SK-MEL-5 (cell line): Measurements from ENCODE around the gene CRYBB3. TPM values are rescaled to one million over a fixed set of nuclear protein-coding genes. Genes with fewer than 3 reads are reported as not detected.
A peak's percentile ranks its signal among the peaks of the same experiment; 100 is the strongest.
"Not testable (repeated sequence)": the region's sequence is repeated elsewhere in the genome, so short reads cannot be mapped to it uniquely, and the experiment has no call there.

ENCODE experiments used
- DNase-seq: peaks from one replicate; pipeline ENCODE4 v3.0.0-alpha.2; 2016; ENCODE audit warnings: low read depth, low spot score
- in situ Hi-C: cut with HindIII; loops from 2 replicates; pipeline ENCODE4 v1.10.0; 2016; ENCODE audit warnings: low sequenced_read_pairs, high pct_unique_total_duplicates, low pct_unique_long_range_greater_than_20kb
- total RNA-seq: library from RNA; depleted of rRNA; stranded (reverse); fragments of >200 nt; shearing (Covaris generic); gene quantifications from 2 replicates; pipeline ENCODE4 v1.2.3, GENCODE V29; 2014

CRYBB3 gene
- total RNA-seq, 1 experiment from 2014 or later, result 0.24 TPM

DNA sequence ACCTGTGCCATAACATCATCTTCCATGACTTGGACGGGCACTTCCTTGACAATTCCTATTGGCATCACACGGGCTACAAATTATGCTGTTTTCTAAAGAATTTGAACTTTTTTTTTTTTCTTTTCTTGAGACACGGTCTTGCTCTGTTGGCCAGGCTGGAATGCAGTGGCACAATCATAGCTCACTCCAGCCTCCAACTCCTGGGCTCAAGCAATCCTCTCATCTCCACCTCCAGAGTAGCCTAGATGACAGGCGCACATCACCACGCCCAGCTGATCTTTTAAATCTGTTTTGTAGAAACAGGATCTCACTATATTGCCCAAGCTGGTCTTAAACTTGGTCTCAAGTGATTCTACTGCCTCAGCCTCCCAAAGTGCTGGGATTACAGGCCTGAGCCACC, 3.3 kb upstream of the CRYBB3 start:
- no peak for DNase-seq

DNA sequence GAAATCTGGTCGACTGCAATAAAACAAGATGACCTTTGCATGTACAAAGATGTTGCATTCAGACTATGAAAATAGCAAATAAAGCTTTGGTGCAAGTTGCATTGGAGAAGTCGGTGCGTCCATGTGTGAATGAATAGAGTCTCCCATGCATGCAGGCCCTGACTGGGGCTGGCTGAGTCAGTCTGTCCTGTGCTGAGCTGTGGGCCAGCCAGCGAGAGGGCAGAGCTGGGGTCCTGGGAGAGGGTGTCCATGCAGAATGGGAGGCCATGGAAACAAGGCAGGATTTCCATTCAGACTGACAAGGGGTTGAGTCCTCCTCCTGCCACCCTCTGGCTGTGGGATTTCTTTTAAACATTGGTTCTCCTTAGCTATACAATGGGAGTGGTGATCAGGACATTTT, 2.3 kb upstream of the CRYBB3 start:
- no peak for DNase-seq
- in situ Hi-C loops, result no loop called here

More for the DNA sequence above, 3.3 kb upstream of the CRYBB3 start:
- in situ Hi-C loops, result no loop called here

DNA sequence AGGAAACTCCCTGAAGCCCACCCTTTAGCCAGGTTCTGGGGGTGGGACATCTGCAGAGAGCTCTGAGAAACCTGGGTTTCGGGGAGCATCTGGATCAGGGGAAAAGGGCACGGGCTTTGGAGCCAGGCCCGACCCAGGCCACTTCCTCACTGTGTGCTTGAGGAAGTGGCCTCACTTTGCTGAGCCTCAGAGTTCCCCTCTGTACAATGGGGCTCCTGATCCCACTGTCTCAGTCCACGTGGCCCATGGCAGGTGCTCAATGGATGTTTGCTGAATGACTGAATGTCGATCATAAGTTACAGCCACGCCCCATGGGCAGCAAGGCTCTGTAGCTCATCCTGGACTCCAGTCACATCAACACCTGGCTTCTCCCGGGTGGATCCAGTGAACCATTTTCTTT, 1.3 kb downstream of the CRYBB3 start:
- DNase-seq, result no peak
- in situ Hi-C loops, result no loop called here

DNA sequence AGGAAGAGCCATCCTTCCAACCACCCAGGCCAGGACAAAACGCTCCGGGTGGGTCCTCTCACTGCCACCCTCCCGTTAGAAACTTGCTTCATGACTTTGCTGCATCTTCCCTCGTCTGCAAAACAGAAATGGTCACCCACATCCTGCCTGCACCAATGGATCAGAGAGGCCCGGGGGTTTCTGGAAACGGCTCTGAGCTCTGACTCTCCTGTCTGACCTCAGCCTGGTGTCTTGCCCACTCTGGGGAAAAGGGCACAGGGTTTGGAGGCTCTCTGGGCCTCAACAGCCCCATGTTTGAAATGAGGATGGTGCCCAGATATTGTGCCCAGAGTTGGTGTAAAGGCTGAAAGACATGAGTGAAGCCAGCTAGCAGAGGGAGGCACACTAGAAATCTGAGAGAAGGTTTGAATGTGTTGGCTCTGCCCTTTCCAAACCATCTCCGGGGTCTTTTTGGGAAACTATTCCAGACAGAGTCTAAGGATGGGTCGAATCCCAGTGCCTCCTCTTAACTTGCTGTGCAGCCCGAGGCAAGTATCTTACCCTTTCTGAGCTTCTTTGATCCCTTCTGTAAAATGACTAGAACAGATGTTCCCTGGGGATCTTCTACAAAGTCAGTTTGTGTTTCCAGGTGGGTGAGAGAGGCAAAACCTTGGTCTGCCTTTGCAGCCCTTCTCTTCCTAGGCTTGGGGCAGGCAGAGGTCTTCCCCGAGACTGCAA, 2.1 kb downstream of the CRYBB3 start:
- in situ Hi-C loops, result no loop called here
- DNase-seq, result no peak

DNA sequence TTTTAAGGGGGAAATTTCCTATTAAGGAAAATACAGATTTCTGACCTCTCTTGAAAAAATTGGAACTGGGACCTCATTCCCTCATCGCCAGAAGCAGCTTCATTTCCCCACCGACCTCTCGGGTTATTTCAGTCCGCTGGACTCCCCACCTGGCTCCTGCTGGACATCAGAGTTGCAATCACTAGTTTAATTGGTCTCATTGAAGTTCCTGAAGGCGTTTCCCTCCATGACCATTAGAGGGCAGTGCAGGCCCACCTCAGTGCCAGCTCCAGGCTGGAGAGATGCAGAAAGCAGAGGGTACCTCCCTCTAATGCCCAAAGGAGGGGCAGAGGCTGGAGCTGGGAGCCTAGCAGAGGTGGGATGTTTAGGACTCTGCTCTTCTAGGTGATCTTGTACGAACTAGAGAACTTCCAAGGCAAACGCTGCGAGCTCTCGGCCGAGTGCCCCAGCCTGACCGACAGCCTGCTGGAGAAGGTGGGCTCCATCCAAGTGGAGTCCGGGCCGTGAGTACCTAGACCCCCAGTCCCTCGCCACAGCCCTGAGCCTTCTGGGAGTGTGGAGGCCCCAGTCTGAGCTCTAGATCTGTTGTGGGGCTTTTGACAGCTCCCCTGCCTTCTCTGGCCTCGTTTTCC, 2.7 kb downstream of the CRYBB3 start:
- in situ Hi-C loops, result no loop called here
- peak; percentile 87 for DNase-seq

DNA sequence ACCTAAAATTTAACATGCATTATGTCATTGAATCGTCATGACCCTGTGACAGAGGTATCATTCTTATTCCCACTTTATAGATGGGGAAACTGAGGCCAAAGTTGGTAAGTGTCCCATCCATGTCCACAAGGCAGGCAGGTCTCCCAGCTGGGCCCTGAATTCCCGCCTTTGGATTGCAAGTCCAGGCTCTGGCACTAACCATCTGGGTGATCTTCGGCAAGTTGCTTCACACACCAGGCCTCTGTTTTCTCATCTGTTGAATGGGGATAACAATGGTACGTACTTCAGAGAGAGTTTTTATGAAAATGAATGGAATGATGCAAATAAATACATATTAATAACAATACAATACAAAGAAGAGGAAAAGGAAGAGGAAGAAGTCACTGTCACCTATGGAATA, 3.4 kb downstream of the CRYBB3 start:
- no peak for DNase-seq
- in situ Hi-C loops, result no loop called here

DNA sequence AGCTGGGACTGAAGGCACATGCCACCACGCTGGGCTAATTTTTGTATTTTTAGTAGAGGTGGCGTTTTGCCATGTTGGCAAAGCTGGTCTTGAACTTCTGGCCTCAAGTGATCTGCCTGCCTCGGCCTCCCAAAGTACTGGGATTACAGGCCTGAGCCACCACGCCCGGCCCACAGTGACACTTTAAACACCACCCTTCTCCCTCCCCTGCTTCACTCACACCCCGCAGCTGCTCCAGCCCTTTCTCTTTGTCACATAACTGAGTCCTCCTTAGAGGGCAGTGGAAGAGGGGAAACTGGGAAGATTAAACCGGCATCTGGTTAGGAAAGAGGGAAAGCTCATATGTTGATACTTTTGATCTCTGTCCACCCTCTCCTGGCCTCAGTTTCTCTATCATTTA, 4.9 kb downstream of the CRYBB3 start:
- in situ Hi-C loops, DNase-seq: not testable (repeated sequence)

DNA sequence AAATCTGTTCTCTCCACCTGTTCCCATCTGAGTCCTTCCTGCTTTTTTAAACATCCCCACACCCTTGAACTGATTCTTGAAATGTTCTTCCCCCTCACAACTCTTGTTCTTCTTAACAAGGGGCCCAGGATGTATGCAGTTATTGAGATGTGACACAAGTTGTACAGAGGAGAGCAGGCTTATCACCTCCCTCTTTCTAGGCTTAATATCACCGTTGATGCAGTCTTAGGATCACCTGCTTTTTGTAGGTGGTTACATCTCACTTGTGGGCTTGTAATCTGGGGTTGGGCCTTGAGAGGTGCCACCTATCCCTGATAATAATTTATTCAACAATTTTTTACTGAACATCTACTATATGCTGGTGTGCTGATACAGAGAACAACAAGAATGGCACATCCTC, 6.2 kb downstream of the CRYBB3 start:
- DNase-seq, result no peak
- in situ Hi-C loops, result no loop called here

DNA sequence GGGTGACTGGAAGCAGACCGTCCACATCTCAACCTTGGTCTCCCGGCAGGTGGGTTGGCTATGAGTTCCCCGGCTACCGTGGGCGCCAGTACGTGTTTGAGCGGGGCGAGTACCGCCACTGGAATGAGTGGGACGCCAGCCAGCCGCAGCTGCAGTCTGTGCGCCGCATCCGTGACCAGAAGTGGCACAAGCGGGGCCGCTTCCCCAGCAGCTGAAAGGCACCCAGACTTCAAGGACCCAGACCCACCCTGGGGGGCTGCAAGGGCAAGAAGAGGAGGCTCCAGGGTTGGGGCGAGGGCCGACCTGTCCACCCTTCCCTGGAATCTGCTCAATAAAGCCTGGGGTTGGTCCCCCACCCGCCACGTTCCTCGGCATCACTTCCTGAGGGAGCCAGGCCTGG, 7.3 kb downstream of the CRYBB3 start:
- in situ Hi-C loops, result no loop called here
- no peak for DNase-seq

DNA sequence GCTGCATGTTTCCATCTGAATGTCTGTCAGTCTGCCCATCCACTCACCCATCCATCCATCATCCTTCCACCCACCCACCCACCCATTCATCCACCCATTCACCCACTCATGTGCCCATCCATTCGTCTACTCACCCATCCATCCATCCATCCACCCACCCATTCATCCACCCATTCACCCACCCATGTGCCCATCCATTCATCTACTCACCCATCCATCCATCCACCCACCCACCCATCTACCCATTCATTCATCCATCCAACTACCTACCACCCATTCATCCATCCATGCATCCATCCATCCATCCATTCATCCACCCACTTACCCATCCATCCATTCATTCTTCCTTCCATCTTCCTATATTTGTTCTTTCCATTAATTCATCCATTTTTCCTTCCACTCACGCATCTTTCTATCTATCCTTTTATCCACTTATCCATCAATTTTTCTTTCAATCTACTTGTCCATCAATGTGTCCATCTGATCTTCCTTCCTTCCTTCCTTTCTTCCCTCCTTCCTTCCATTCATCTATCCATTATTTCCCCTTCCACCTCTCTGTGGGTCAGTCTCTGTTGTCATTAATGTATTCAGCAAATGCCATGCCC, 8.0 kb downstream of the CRYBB3 start:
- in situ Hi-C loops, result no loop called here
- DNase-seq, result no peak

DNA sequence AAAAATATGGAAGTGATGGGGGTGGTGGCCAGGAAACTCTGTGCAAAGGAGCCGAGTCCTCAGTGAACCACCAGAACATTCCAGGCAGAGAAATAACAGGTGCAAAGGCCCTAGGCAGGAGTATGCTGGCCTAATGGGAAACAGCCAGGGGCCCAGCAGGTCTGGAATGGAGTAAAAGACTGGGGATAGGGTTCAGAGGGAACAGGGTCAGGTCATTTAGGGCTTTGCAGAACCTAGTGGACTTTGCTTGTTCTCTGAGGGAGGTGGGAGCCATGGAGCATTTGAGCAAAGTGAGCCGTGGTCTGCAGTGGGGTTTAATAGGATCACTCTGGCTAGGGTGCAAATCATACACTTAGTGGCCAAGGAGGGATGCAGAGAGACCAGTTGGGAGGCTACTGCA, 8.7 kb downstream of the CRYBB3 start:
- in situ Hi-C loops, result no loop called here
- no peak for DNase-seq

DNA sequence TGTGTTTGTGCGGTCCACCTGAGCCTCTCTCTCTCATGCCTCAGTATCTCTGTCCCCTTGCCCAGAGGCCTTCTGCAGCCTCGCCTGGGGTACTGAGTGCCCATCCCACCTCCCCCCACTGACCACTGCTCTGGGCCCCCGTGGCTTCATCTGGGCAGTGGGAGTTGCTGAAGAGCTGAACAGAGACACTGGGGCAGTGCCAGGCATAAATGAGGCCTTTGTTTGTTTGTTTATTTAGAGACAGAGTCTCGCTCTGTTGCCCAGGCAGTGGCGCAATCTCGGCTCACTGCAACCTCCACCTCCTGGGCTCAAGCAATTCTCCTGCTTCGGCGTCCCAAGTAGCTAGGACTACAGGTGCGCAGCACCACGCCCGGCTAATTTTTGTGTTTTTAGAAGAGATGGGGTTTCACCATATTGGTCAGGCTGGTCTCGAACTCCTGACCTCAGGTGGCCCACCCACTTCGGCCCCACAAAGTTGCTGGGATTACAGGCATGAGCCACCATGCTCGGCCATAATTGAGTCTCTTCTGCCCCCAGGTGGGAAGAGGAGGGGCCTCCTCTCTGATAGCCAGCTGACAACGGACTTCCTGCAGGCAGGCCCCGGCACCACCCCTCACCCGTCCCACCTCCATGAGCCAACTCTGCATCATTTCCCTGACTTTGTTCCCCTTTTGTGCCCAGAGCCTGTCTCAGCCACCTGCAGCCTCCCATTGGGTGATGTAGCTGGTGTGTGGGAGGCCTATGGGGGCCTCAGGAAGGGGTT, 9.3 kb downstream of the CRYBB3 start:
- in situ Hi-C loops, result no loop called here
- DNase-seq, result no peak

DNA sequence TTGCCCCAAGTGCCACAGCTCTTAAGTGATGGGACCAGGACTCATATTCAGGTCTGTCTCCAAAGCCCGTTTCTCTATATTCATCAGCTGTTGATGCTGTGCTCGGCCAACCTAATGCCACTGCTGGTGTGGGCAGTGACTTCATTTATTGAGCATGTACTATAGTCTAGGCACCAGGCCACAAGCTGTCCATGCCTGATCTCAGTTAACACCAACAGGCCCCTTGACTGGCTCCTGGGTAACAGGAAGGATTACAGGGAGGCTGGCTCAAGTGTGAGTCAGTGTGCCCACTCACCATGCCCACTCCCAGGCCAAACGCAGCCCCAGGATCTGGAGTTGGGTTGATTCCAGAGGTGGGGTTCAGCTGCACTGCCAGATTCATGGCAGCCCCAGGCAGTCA, 11.1 kb downstream of the CRYBB3 start:
- no peak for DNase-seq
- in situ Hi-C loops, result no loop called here

DNA sequence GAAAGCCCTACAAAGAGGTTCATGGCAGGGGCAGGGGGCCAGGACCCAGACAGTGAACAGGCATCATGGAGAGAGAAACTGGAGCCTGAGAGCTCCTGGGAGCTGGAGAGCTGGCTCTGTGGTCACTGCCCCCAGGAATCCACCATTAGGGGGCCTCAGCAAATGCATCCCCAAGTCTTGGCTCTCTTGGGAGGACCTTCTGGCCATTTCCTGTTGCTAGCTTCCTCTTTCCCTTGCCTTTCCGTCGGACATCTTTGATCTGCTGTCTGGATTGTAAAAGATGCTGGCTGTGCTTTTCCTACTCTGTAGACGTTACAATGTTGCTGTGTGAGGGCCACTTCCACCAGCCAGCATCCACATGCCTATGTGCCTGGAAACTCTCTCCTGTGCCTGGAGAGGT, 12.7 kb downstream of the CRYBB3 start:
- in situ Hi-C loops, result no loop called here

DNA sequence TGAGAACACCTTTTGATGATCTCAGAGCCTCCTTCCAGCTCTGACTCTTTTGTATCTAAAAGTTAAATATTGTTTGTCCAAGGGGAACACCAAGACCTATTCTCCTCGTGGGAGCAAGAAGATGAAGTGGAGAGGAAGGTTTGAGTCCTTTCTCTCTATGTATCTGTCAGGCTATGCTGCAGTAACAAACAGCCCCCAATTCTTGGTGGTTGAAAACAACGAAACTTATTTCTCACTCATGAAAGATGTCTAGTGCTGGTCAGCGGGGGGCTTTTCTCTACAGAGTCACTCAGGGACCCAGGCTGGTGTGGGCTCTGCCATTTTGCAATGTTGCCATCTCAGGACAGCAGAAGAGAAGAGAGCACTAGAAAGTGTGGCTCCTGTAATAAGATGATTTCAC, 13.6 kb downstream of the CRYBB3 start:
- no peak for DNase-seq
- in situ Hi-C loops, result no loop called here

More for the DNA sequence above, 12.7 kb downstream of the CRYBB3 start:
- no peak for DNase-seq

DNA sequence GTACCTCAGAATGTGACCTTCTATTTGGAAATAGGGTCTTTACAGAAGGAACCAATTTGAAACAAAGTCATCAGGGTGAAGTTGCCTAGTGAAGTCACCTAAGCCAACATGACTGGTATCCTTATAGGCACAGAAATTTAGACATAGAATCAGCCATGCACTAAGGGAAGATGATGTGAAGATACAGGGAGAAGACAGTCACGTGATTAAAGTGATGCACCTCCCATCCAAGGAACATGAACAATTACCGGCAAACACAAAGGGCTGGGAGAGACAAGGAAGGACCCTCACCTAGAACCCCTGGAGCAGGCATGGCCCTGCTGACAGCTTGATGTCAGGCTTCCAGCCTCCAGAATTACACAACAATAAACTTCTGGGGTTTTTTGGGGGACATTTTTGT, 16.6 kb downstream of the CRYBB3 start:
- DNase-seq, result no peak
- in situ Hi-C loops, result no loop called here

DNA sequence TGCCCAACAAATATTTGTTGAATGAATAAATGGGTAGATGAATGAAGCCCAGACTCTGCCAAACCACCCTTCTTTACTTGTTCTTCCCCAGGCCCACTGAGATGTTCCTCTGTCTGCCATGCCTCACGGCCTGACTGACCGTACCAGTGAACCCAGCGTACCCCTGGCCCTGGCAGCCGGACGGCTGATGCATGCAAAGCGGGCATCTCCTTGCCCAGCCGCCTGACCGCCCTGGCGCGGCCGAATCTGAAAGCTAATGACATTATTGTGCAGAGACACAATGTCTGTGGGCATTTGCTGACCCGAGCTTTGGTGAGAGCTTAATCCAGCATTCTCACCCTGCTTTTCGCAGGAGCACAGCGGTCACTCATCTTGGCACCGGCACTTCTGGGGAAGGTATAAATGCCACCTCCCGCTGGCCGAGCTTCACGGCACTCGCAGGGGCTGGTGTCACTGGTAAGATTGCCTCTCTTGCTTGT, 19.6 kb downstream of the CRYBB3 start, which contains the start of gene CRYBB2:
TSS of gene CRYBB2 (plus strand) at position 429 of the 479 bp plus-strand sequence. CDS start 1,791 bp downstream, outside the sequence.
- DNase-seq, result no peak
- in situ Hi-C loops, result no loop called here

DNA sequence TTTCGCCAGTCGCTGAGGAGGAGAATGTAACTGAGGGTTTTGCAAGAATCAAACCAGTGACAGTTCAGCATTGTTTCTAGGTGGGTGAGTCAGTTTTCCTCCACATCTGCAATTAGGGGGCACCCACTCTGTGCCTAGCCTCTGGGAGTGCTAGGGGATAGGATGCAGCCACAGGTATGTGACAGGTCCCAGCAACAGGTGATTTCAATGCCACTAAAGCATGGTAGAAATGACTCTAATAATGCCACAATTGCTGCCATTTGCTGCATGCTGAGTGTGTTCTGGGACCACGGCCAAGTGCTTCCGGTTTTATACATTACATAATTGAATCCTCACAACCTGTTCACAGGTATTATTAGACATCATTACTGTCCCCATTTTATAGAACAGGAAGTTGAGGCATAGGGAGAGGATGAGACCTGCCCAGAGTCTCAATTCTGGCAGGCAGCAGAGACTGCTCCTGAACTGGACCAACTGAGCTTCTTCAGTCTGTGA, 20.3 kb downstream of the CRYBB3 start:
- no peak for DNase-seq
- in situ Hi-C loops, result no loop called here
